ENCODE data around the gene CALU. TPM values are rescaled to one million over a fixed set of nuclear protein-coding genes. Genes with fewer than 3 reads are reported as not detected.

Gene CALU
- total and polyA plus RNA-seq, 8 donors: 177 to 239 (median 205) TPM

DNA sequence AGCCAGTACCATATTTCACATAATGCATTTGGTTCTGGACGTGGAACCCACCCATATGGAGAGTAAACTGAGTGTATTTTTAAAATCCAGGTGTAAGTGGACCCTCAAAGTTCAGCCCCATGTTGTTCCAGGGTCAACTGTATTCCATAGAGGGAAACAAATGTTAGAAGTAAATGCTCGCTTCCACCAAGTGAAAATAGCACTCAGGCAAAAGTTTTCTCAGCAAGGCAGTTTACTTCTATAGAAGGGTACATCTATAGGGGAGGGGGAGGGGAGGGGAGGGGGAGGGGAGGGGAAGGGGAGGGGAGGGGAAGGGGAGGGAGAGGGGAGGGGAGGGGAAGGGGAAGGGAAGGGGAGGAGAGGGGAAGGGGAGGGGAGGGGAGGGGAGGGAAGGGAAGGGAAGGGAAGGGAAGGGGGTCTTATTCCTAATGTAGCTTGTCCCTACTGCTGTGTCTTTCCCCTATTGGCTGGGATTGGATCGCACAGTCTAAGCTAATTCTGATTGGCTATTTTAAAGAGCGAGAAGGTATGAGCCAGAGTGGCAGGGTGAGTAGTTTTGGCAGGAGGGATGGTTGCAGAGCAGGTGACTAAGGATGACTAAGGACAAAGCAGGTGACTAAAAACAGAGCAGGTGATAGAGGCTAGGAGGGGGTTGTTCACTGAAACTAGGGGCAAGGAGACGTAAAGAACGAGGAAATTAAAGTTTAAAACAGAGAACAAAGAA, 37.9 kb upstream of the CALU start:
- ATAC-seq (no peak), DNase-seq (no peak)
- Histone ChIP-seq H3K4me1 (no peaks in the 10 kb centered on the region), H3K9me3 (no peaks in the 10 kb centered on the region), H3K4me3 (no peak overlapping the region), H3K36me3 (no peaks in the 10 kb centered on the region), H3K27ac (no peak overlapping the region), H3K27me3 (peaks cover 32 to 48% of the 10 kb centered on the region in 2 donors)
- TF ChIP-seq, protein P1, sequence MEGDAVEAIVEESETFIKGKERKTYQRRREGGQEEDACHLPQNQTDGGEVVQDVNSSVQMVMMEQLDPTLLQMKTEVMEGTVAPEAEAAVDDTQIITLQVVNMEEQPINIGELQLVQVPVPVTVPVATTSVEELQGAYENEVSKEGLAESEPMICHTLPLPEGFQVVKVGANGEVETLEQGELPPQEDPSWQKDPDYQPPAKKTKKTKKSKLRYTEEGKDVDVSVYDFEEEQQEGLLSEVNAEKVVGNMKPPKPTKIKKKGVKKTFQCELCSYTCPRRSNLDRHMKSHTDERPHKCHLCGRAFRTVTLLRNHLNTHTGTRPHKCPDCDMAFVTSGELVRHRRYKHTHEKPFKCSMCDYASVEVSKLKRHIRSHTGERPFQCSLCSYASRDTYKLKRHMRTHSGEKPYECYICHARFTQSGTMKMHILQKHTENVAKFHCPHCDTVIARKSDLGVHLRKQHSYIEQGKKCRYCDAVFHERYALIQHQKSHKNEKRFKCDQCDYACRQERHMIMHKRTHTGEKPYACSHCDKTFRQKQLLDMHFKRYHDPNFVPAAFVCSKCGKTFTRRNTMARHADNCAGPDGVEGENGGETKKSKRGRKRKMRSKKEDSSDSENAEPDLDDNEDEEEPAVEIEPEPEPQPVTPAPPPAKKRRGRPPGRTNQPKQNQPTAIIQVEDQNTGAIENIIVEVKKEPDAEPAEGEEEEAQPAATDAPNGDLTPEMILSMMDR (IDR thresholded peaks at IDR 0.05): no peak
- intact Hi-C loops (cut with DNase I): no loop called here

DNA sequence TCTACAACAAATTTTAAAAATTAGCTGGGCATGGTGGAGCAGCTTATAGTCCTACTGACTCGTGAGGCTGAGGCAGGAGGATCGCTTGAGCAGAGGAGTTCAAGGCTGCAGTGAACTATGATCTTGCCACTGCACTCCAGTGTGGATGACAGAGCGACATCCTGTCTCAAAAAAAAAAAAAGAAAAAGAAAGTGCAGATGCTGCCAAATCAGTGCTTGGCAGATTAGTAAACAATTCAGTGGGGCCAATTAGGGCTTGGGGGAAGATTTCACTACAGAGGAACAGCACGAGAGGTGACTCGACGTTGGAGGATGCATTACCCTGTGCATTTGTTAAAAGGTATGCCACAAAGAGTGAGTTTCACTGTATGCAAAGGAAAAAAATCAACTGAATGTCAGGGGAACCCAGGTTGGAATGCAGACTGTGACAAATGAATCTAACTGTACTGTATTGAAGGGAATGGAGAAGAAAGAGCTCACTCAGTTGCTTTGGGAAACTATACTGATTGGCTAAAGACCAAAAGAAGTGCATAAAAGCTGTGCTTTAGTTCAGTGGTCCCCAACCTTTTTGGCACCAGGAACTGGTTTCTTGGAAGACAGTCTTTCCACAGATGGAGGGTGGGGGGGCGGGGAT, 35.4 kb upstream of the CALU start:
- intact Hi-C loops (cut with DNase I): no loop called here

DNA sequence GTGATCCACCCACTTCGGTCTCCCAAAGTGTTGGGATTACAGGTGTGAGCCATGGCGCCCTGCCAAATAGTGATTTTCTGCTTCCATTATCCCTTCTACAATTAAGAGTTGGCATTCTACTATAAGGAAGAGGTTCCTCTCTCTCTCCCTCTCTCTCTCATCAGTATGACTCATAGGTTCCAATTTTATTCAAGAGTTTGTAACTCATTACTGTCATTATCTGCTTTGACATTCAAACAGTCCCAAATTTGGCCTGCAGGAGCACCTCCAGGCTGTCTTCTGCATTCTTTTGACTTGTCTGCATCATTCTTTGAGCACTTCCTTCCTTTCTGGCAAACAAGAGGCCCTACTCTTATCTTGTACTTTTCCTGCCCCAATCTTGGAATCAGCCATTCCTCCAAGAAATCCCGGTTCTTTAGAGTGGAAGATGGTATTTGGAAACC, 33.2 kb upstream of the CALU start:
- DNase-seq (no peak), ATAC-seq (no peak)
- no peak overlapping the region for H3K27ac ChIP-seq
- TF ChIP-seq, protein P1 (IDR thresholded peaks at IDR 0.05): no peak
- peaks cover 0 to 1% of the 10 kb centered on the region in 2 donors for H3K27me3 ChIP-seq
- intact Hi-C loops (cut with DNase I): no loop called here
- no peaks in the 10 kb centered on the region for H3K4me1 ChIP-seq
- H3K36me3 ChIP-seq: no peaks in the 10 kb centered on the region
- H3K9me3 ChIP-seq: no peaks in the 10 kb centered on the region
- no peak overlapping the region for H3K4me3 ChIP-seq

More for the DNA sequence above, 35.4 kb upstream of the CALU start:
- H3K4me1 ChIP-seq: no peaks in the 10 kb centered on the region
- H3K27ac ChIP-seq: no peak overlapping the region
- H3K27me3 ChIP-seq: peaks cover 9 to 23% of the 10 kb centered on the region in 2 donors
- H3K9me3 ChIP-seq: no peaks in the 10 kb centered on the region
- ATAC-seq: no peak
- TF ChIP-seq, protein P1 (IDR thresholded peaks at IDR 0.05): no peak
- DNase-seq: no peak
- no peaks in the 10 kb centered on the region for H3K36me3 ChIP-seq
- H3K4me3 ChIP-seq: no peak overlapping the region

DNA sequence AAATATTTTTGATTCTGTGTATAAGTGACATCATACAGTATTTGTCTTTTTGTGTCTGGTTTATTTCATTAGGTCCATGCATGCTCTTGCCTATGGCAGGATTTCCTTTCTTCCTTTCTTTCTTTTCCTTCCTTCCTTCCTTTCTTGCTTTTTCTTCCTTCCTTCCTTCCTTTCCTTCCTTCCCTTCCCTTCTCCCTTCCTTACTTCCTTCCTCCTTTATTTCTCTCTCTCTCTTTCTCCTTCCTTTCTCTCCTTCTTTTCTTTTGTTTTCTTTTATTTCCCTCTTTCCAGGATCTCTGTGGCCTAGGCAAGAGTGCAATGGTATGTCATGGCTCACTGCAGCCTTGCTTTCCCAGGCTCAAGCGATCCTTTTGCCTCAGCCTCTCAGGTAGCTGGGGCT, 31.4 kb upstream of the CALU start:
- H3K27me3 ChIP-seq: no peaks in the 10 kb centered on the region
- intact Hi-C loops (cut with DNase I): no loop called here
- DNase-seq: no peak
- H3K4me1 ChIP-seq: no peaks in the 10 kb centered on the region
- TF ChIP-seq, protein P1 (IDR thresholded peaks at IDR 0.05): no peak
- no peak for ATAC-seq
- H3K27ac ChIP-seq: no peak overlapping the region
- no peaks in the 10 kb centered on the region for H3K9me3 ChIP-seq
- no peaks in the 10 kb centered on the region for H3K36me3 ChIP-seq
- no peak overlapping the region for H3K4me3 ChIP-seq

DNA sequence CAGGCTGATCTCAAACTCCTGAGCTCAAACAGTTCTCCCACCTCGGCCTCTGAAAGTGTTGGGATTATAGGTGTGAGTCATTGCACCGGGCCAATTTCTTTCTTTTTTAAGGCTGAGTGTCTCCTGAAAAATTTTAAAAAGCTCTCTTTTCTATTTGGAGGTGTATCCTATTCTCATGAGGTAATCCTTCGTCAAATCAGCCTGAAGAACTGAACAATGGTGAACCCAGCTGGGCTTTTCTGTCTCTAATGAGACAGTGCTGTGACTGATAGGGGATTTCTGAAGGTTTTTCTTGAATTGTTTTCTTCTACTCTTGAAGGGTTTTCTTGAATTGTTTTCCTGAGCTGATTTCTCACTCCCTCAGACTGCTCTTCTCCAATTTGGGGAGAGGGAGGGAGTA, 30.9 kb upstream of the CALU start:
- TF ChIP-seq, protein P1 (IDR thresholded peaks at IDR 0.05): no peak
- no peak for ATAC-seq
- no peak for DNase-seq
- no peaks in the 10 kb centered on the region for H3K4me1 ChIP-seq
- no peak overlapping the region for H3K27ac ChIP-seq
- no peaks in the 10 kb centered on the region for H3K9me3 ChIP-seq
- no peak overlapping the region for H3K4me3 ChIP-seq
- no peaks in the 10 kb centered on the region for H3K27me3 ChIP-seq
- H3K36me3 ChIP-seq: no peaks in the 10 kb centered on the region
- intact Hi-C loops (cut with DNase I): no loop called here
